Esophagus squamous epithelium (tissue), 5 donors: ENCODE measurements around the gene FMO5. TPM values are rescaled to one million over a fixed set of nuclear protein-coding genes. Genes with fewer than 3 reads are reported as not detected.
"Not testable (repeated sequence)": the region's sequence is repeated elsewhere in the genome, so short reads cannot be mapped to it uniquely, and the experiment has no call there.

Experiments used
- DNase-seq: peaks from one replicate; lab custom pipeline; 2025; lab: John Stamatoyannopoulos, UW
- H3K27ac ChIP-seq, 4 donors: fragments of 200-600 bp; sonication (generic); one replicate each; pipeline ENCODE4 v1.5.1; 2016 to 2019; ENCODE audit warnings: mild to moderate bottlenecking in 1 of 4
- H3K27me3 ChIP-seq, 4 donors: fragments of 200-600 bp; sonication (generic); 1 replicate in 3 of 4; 2 replicates in 1 of 4; pipeline versions ENCODE4 v1.5.1 to v1.6.0; 2017 to 2021; ENCODE audit warnings: antibody characterized with exemption in 1 of 4
- H3K36me3 ChIP-seq, 3 donors: fragments of 200-600 bp; sonication (generic); one replicate each; pipeline ENCODE4 v1.5.1; 2016 to 2019
- H3K4me1 ChIP-seq, 3 donors: fragments of 200-600 bp; sonication (generic); one replicate each; pipeline ENCODE4 v1.5.1; 2017 to 2019
- H3K4me3 ChIP-seq, 4 donors: fragments of 200-600 bp; sonication (generic); 1 replicate in 3 of 4; 2 replicates in 1 of 4; pipeline ENCODE4 v1.5.1; 2016 to 2019; ENCODE audit warnings: mild to moderate bottlenecking in 2 of 4, moderate library complexity in 1 of 4
- H3K9me3 ChIP-seq, 3 donors: fragments of 200-600 bp; sonication (generic); one replicate each; pipeline ENCODE4 v1.5.1; 2016 to 2019
- POLR2A ChIP-seq, 4 donors: fragments of 450-650 bp; IDR thresholded peaks; one replicate each; pipeline ENCODE4 v1.6.1; 2017; ENCODE audit warnings: antibody characterized with exemption in 4 of 4, mild to moderate bottlenecking in 4 of 4, moderate library complexity in 3 of 4
- WGBS, 2 donors: methylation state at CpG; one replicate each; pipeline ENCODE4 v1.1.5; 2018; 5-methylcytosine and 5-hydroxymethylcytosine counted together
- intact Hi-C: fragments of 100-400 bp; cut with DNase I; formaldehyde crosslinking; loops from one replicate; pipeline ENCODE4 v1.15.0; 2022
- total RNA-seq, 4 donors: library from RNA; depleted of rRNA; stranded (reverse); fragments of >200 nt; gene quantifications; one replicate each; pipeline ENCODE4 v1.1.0, GENCODE V29; 2016
- TF ChIP-seq, protein P1 (sequence below), 6 experiments: fragments of 450-650 bp in 4 of 6; fragments of 200-600 bp in 2 of 6; sonication (generic) in 2 of 6; IDR thresholded peaks; one replicate each; pipeline ENCODE4 v1.5.1; 2016 to 2019; ENCODE audit warnings: antibody characterized with exemption in 6 of 6, mild to moderate bottlenecking in 4 of 6, moderate library complexity in 4 of 6
- donor health status: DM: yes; HTN: yes; CAD: no.

The FMO5 gene
- total RNA-seq, 4 donors from 2014 or later, result 0.38 to 2.3 (median 0.77) TPM

DNA sequence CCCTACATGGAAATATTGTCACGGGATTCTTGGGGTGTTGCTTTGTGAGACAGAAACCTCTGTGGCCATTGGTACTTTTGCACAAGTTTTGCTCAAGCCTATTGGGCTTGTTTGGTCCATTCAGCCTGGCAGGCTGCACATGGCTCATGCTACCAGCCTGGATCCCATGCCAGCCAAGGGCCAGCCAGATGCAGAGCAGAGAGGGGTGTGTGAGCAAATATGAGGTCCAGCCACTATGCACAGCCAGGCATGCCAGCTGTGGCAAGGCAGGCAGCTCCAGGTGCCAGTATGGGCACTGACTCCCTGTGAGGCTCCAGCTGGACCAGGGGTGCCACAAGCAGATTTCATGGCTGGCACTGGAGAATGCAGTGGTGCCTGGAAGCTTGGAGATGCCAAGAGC is 10.7 kb upstream of the FMO5 start:
- H3K27me3 ChIP-seq, result no peaks in the 10 kb centered on the region
- H3K9me3 ChIP-seq, result no peaks in the 10 kb centered on the region
- no peak for DNase-seq
- intact Hi-C loops, result no loop called here
- WGBS, 2 donors, result 71 to 93% methylated on average over 1 of the region's 1 CpG
- TF ChIP-seq POLR2A (IDR thresholded peaks at IDR 0.05), result no peak
- TF ChIP-seq, protein P1, sequence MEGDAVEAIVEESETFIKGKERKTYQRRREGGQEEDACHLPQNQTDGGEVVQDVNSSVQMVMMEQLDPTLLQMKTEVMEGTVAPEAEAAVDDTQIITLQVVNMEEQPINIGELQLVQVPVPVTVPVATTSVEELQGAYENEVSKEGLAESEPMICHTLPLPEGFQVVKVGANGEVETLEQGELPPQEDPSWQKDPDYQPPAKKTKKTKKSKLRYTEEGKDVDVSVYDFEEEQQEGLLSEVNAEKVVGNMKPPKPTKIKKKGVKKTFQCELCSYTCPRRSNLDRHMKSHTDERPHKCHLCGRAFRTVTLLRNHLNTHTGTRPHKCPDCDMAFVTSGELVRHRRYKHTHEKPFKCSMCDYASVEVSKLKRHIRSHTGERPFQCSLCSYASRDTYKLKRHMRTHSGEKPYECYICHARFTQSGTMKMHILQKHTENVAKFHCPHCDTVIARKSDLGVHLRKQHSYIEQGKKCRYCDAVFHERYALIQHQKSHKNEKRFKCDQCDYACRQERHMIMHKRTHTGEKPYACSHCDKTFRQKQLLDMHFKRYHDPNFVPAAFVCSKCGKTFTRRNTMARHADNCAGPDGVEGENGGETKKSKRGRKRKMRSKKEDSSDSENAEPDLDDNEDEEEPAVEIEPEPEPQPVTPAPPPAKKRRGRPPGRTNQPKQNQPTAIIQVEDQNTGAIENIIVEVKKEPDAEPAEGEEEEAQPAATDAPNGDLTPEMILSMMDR (IDR thresholded peaks at IDR 0.05), result no peak
- peaks cover 7 to 23% (median 12%) of the 10 kb centered on the region in 3 donors for H3K4me1 ChIP-seq
- no peak overlapping the region for H3K27ac ChIP-seq
- H3K4me3 ChIP-seq, result no peak overlapping the region
- H3K36me3 ChIP-seq, result no peaks in the 10 kb centered on the region

GRCh38 chr1:147233903-147234302 is 8.8 kb upstream of the FMO5 start:
- H3K36me3 ChIP-seq, H3K27ac ChIP-seq, H3K4me3 ChIP-seq, intact Hi-C loops, H3K9me3 ChIP-seq, DNase-seq, H3K27me3 ChIP-seq: not testable (repeated sequence)
- 80 to 87% methylated on average over 5 to 8 of the region's 8 CpGs for WGBS, 2 donors
- peaks cover 7 to 23% (median 12%) of the 10 kb centered on the region in 3 donors for H3K4me1 ChIP-seq

- intact Hi-C loops, H3K27me3 ChIP-seq, H3K4me3 ChIP-seq, DNase-seq, H3K4me1 ChIP-seq, H3K36me3 ChIP-seq, H3K9me3 ChIP-seq, H3K27ac ChIP-seq: not testable (repeated sequence)
- WGBS, 2 donors, result 88 to 91% methylated on average over 5 of the region's 5 CpGs
These were observed 5.9 kb upstream of the FMO5 start for GRCh38 chr1:147231032-147231431.

GRCh38 chr1:147223740-147224615 is 1.2 kb downstream of the FMO5 start:
- Histone ChIP-seq H3K27ac (no peak overlapping the region), H3K4me1 (peaks cover 0 to 13% (median 3%) of the 10 kb centered on the region in 3 donors), H3K9me3 (no peaks in the 10 kb centered on the region), H3K36me3 (no peaks in the 10 kb centered on the region), H3K27me3 (no peaks in the 10 kb centered on the region), H3K4me3 (no peak overlapping the region)
- DNase-seq, result no peak
- intact Hi-C loops, result no loop called here
- 78 to 79% methylated on average over 11 to 13 of the region's 14 CpGs for WGBS, 2 donors
- TF ChIP-seq, protein P1 (IDR thresholded peaks at IDR 0.05), result no peak
- TF ChIP-seq POLR2A (IDR thresholded peaks at IDR 0.05), result no peak

- no peak overlapping the region for H3K4me3 ChIP-seq
- no peak for DNase-seq
- H3K9me3 ChIP-seq, result no peaks in the 10 kb centered on the region
- no peaks in the 10 kb centered on the region for H3K36me3 ChIP-seq
- no peak overlapping the region for H3K27ac ChIP-seq
- H3K27me3 ChIP-seq, result no peaks in the 10 kb centered on the region
- no peaks in the 10 kb centered on the region for H3K4me1 ChIP-seq
- no peak for TF ChIP-seq POLR2A (IDR thresholded peaks at IDR 0.05)
- TF ChIP-seq, protein P1 (IDR thresholded peaks at IDR 0.05), result no peak
- intact Hi-C loops, result no loop called here
- 82 to 86% methylated on average over 2 of the region's 3 CpGs for WGBS, 2 donors
These were observed 6.5 kb downstream of the FMO5 start for GRCh38 chr1:147218606-147219005.

DNA sequence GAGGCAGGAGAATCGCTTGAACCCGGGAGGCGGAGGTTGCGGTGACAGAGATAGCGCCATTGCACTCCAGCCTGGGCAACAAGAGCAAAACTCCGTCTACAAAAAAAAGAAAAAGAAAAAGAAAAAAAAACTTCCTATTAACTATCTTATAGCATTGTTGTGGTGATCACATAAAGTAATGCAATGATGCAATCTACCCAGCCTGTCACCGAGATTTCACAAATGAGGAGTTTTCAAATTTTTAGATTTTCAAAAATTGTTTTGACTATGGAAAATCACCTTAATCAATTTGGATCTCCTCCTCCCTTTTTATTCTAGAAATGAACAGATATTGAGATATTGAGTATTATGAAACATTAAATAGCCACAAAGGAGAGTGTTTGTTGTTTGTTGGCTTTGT is 8.0 kb downstream of the FMO5 start:
- Histone ChIP-seq H3K9me3 (no peaks in the 10 kb centered on the region), H3K27me3 (no peaks in the 10 kb centered on the region), H3K36me3 (peaks cover 0 to under 1% (median 0%) of the 10 kb centered on the region in 3 donors), H3K4me1 (no peaks in the 10 kb centered on the region), H3K27ac (no peak overlapping the region), H3K4me3 (no peak overlapping the region)
- intact Hi-C loops, result no loop called here
- no peak for DNase-seq
- WGBS, 2 donors, result 87 to 96% methylated on average over 7 of the region's 7 CpGs
- TF ChIP-seq, protein P1 (IDR thresholded peaks at IDR 0.05), result no peak
- TF ChIP-seq POLR2A (IDR thresholded peaks at IDR 0.05), result no peak
